Thoracic aorta endothelial cell (primary cell): Measurements from ENCODE around the gene GSTM3. TPM values are rescaled to one million over a fixed set of nuclear protein-coding genes. Genes with fewer than 3 reads are reported as not detected.

Experiments used
- total RNA-seq: library from RNA; depleted of rRNA; stranded (reverse); fragments of >200 nt; gene quantifications from 2 replicates; pipeline ENCODE4 v1.2.3, GENCODE V29; 2012

Gene GSTM3
- total RNA-seq = 22.7 and 43.5 TPM in 2 replicates

GRCh38 chr1:109740615-109741373 lies at the start of gene GSTM3:
TSS of gene GSTM3 (minus strand) at chr1:109741038. CDS start at chr1:109740287, 751 bp downstream.

GRCh38 chr1:109763646-109764415 lies 23.0 kb upstream of the GSTM3 start, which contains the start of gene EPS8L3:
TSS of gene EPS8L3 (minus strand) at chr1:109763923. CDS start at chr1:109761749, 2,174 bp downstream.

GRCh38 chr1:109711593-109712320 lies 29.1 kb downstream of the GSTM3 start, which contains the start of gene GSTM5:
TSS of gene GSTM5 (plus strand) at chr1:109712251. CDS start at chr1:109712313, 62 bp downstream.

GRCh38 chr1:109687641-109688499 lies 53.0 kb downstream of the GSTM3 start, which contains the start of gene GSTM1:
TSS of gene GSTM1 (plus strand) at chr1:109687817. CDS start at chr1:109687874, 57 bp downstream.

Other genes with a start within 250 kb of the GSTM3 start
- 4.2 and 5.5 TPM in 2 replicates for gene CYB561D1, start 246.9 kb downstream of the GSTM3 start, total RNA-seq
- 0.79 and 0.80 TPM in 2 replicates for gene AMIGO1, start 231.3 kb downstream of the GSTM3 start, total RNA-seq
- gene GPR61, start 201.2 kb downstream of the GSTM3 start, total RNA-seq = under 0.01 TPM in 1 of 2 replicates, not detected in the other
- gene GNAI3, start 192.4 kb downstream of the GSTM3 start, total RNA-seq = 26.0 and 27.1 TPM in 2 replicates
- gene GNAT2, start 121.4 kb downstream of the GSTM3 start, total RNA-seq = 0.13 and 0.22 TPM in 2 replicates
- gene AMPD2, start 121.2 kb downstream of the GSTM3 start, total RNA-seq = 47.2 and 50.5 TPM in 2 replicates
- gene GSTM4, start 84.9 kb downstream of the GSTM3 start, total RNA-seq = 4.0 and 4.2 TPM in 2 replicates
- gene GSTM2, start 73.0 kb downstream of the GSTM3 start, total RNA-seq = 4.2 and 4.7 TPM in 2 replicates
- 8.9 and 12.2 TPM in 2 replicates for gene GSTM1, start 53.2 kb downstream of the GSTM3 start, total RNA-seq
- gene GSTM5, start 28.8 kb downstream of the GSTM3 start, total RNA-seq = 0.40 TPM in 1 of 2 replicates, not detected in the other
- gene EPS8L3, start 22.9 kb upstream of the GSTM3 start, total RNA-seq = not detected in 2 replicates
- 11.4 and 17.7 TPM in 2 replicates for gene CSF1, start 169.8 kb upstream of the GSTM3 start, total RNA-seq
- gene AHCYL1, start 243.7 kb upstream of the GSTM3 start, total RNA-seq = 61.2 and 76.2 TPM in 2 replicates